ENCODE data around the gene CLASRP.

Gene CLASRP

GRCh38 chr19:45049073-45049736, 10.4 kb downstream of the CLASRP start:
- Histone ChIP-seq H3K36me3 (ENCODE audit: low read length) (no peaks in the 10 kb centered on the region), H3K4me3 (ENCODE audit: insufficient read depth, low read length, poor library complexity, severe bottlenecking) (no peak overlapping the region), H4K20me1 (ENCODE audit: low read depth, low read length) (no peaks in the 10 kb centered on the region), H2AFZ (ENCODE audit: low read depth, low read length, severe bottlenecking) (no peak overlapping the region), H3K27me3 (ENCODE audit: low read length) (no peaks in the 10 kb centered on the region), H3F3A (ENCODE audit: insufficient read depth) (peaks cover 21% of the 10 kb centered on the region), H3K4me2 (ENCODE audit: low read depth, low read length, poor library complexity, severe bottlenecking) (no peak overlapping the region), H3K9me3 (ENCODE audit: insufficient read depth, low read length) (no peaks in the 10 kb centered on the region), H3K9me2 (replicated peaks; ENCODE audit: insufficient read depth, low read length) (no peaks in the 10 kb centered on the region), H3K79me2 (ENCODE audit: insufficient read depth, low read length) (peaks cover 81% of the 10 kb centered on the region), H3K27ac (ENCODE audit: low read depth, low read length) (peak overlapping the region; percentile 23), H3K9ac (ENCODE audit: low read length) (no peak overlapping the region)
- no peak for TF ChIP-seq CTCF (IDR thresholded peaks at IDR 0.05; ENCODE audit: insufficient read depth, low read length, poor library complexity, severe bottlenecking)
- no peak for TF ChIP-seq EZH2phosphoT487 (conservative IDR thresholded peaks at IDR 0.05; ENCODE audit: low read length)

DNA sequence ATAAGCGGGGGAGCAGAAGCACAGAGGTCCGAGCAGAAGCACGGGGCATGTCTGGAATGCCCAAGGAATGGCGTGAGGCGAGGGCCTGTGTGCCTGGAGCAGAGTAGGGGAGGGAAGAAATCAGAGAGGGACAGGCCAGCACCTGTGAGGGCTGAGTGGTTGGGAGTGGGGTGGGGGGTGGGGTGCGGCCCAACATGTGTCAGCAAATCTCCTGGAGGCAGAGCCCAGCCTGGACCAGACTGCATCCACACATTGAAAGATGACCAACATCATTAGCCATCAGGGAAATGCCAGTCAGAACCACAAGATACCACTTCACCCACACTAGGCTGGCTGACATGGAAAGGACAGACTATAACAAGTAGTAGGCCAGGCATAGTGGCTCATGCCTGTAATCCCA, 11.2 kb downstream of the CLASRP start:
- Histone ChIP-seq H3K79me2 (ENCODE audit: insufficient read depth, low read length) (peaks cover 75% of the 10 kb centered on the region), H3K4me3 (ENCODE audit: insufficient read depth, low read length, poor library complexity, severe bottlenecking) (no peak overlapping the region), H3K27ac (ENCODE audit: low read depth, low read length) (0 out of 2 replicates have a peak overlapping the region, but pooled peaks have one; percentile 23), H3K9ac (ENCODE audit: low read length) (no peak overlapping the region), H3F3A (ENCODE audit: insufficient read depth) (peaks cover 16% of the 10 kb centered on the region), H2AFZ (ENCODE audit: low read depth, low read length, severe bottlenecking) (no peak overlapping the region), H3K36me3 (ENCODE audit: low read length) (no peaks in the 10 kb centered on the region), H3K9me2 (replicated peaks; ENCODE audit: insufficient read depth, low read length) (no peaks in the 10 kb centered on the region), H3K27me3 (ENCODE audit: low read length) (no peaks in the 10 kb centered on the region), H3K9me3 (ENCODE audit: insufficient read depth, low read length) (no peaks in the 10 kb centered on the region), H4K20me1 (ENCODE audit: low read depth, low read length) (no peaks in the 10 kb centered on the region), H3K4me2 (ENCODE audit: low read depth, low read length, poor library complexity, severe bottlenecking) (no peak overlapping the region)
- no peak for TF ChIP-seq EZH2phosphoT487 (conservative IDR thresholded peaks at IDR 0.05; ENCODE audit: low read length)
- no peak for TF ChIP-seq CTCF (IDR thresholded peaks at IDR 0.05; ENCODE audit: insufficient read depth, low read length, poor library complexity, severe bottlenecking)

DNA sequence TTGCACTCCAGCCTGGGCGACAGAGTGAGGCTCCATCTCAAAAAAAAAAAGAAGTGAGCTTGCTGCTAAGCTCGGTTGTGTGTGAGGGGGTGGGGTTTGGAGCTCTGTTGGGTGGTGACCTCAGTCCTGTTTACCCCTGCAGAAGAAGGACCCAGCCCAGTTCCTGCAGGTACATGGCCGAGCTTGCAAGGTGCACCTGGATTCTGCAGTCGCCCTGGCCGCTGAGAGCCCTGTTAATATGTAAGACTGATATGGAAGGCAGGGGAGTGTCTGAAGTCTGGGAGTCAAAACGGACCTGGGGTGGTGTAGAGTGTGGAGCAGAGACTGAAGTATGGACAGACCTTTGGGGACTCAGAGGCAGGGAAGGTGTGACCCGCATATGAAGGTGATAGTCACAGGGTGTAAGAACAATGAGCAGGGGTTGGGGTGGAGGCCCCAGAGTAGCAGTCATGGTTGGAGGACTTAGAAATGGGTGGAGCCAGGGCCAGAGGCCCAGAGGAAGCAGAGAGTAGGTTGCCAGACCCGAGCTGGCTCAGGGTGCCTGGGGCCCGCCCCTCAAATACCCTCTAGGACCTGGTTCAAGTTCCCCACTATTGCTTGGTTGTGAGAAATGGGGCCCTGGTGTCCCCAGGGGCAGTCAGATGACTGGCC, 13.2 kb downstream of the CLASRP start:
- H3K27ac ChIP-seq (ENCODE audit: low read depth, low read length), result peak overlapping the region; percentile 68
- H3K9me3 ChIP-seq (ENCODE audit: insufficient read depth, low read length), result no peaks in the 10 kb centered on the region
- H3K27me3 ChIP-seq (ENCODE audit: low read length), result no peaks in the 10 kb centered on the region
- peaks cover 8% of the 10 kb centered on the region for H3F3A ChIP-seq (ENCODE audit: insufficient read depth)
- H4K20me1 ChIP-seq (ENCODE audit: low read depth, low read length), result no peaks in the 10 kb centered on the region
- H3K4me3 ChIP-seq (ENCODE audit: insufficient read depth, low read length, poor library complexity, severe bottlenecking), result no peak overlapping the region
- no peak overlapping the region for H3K9ac ChIP-seq (ENCODE audit: low read length)
- H2AFZ ChIP-seq (ENCODE audit: low read depth, low read length, severe bottlenecking), result no peak overlapping the region
- no peaks in the 10 kb centered on the region for H3K9me2 ChIP-seq (replicated peaks; ENCODE audit: insufficient read depth, low read length)
- H3K79me2 ChIP-seq (ENCODE audit: insufficient read depth, low read length), result peaks cover 56% of the 10 kb centered on the region
- no peaks in the 10 kb centered on the region for H3K36me3 ChIP-seq (ENCODE audit: low read length)
- H3K4me2 ChIP-seq (ENCODE audit: low read depth, low read length, poor library complexity, severe bottlenecking), result no peak overlapping the region
- TF ChIP-seq EZH2phosphoT487 (conservative IDR thresholded peaks at IDR 0.05; ENCODE audit: low read length), result no peak
- no peak for TF ChIP-seq CTCF (IDR thresholded peaks at IDR 0.05; ENCODE audit: insufficient read depth, low read length, poor library complexity, severe bottlenecking)

All from SU-DHL-6 (cell line).